Stimulated activated naive CD8-positive, alpha-beta T cell treated with anti-CD3 and anti-CD28 coated beads, Interleukin-15, amount 100 ng/mL, for 72 hours (primary cell): ENCODE measurements around the gene RALGAPB.
A peak's percentile ranks its signal among the peaks of the same experiment; 100 is the strongest.

ENCODE experiments used
- ATAC-seq: fragments of 150-1000 bp; cut with Tn5 transposase; 2 replicates; pipeline ENCODE4 v1.10.0; 2021; ENCODE audit warnings: mild to moderate bottlenecking, moderate library complexity
- DNase-seq, 2 donors: peaks; one replicate each; pipeline ENCODE4 v3.0.0; 2021 to 2022
- H3K27ac Mint-ChIP-seq, 2 donors: one replicate each; pipeline ENCODE4 v1.8.0; 2022; ENCODE audit warnings: mild to moderate bottlenecking in 2 of 2, mixed read lengths in 2 of 2, moderate library complexity in 2 of 2
- H3K27me3 Mint-ChIP-seq: one replicate; pipeline ENCODE4 v1.8.0; 2022; ENCODE audit warnings: mixed read lengths
- H3K4me1 Mint-ChIP-seq: one replicate; pipeline ENCODE4 v1.8.0; 2022; ENCODE audit warnings: mild to moderate bottlenecking, mixed read lengths
- H3K4me3 Mint-ChIP-seq, 2 donors: one replicate each; pipeline ENCODE4 v1.8.0; 2022; ENCODE audit warnings: mild to moderate bottlenecking in 2 of 2, mixed read lengths in 2 of 2, moderate library complexity in 1 of 2
- H3K9me3 Mint-ChIP-seq, 2 donors: one replicate each; pipeline ENCODE4 v1.8.0; 2022; ENCODE audit warnings: mixed read lengths in 2 of 2

Gene RALGAPB

DNA sequence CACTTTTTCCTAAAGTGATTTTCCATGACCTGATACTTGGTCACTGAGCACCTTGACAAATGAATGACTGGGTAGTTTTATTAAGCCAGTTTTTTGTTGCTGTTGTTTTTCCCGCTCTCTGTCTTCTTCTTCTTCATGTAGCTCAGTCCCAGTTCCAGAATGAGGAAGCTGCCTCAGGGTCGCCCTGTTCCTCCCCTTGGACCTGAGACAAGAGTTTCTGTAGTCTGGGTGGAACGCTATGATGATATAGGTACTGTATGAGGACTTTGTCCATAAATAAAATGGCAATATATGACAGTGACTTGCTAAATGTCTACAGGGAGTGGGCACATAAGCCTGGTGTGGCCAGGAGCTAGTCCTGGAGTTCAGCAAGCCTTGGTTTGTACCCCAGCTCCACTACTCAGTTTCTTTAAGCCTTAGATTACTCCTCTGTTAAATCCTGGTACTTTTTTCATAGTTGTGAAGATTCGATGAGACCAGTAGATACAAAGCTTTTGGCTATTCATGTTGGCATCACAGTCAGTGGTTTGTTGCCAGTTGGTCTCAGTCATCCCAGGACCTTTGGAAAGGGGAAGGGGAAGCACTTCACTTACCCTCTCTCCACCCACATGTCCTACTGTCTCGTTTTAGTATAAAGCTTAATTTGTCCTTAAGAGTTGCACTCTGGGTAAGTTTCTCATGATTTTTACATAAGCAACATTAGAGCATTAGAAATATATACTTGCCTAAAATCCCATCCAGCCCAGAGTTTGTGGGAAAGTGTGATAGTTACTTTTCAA is 97.3 kb downstream of the RALGAPB start:
- no peak for ATAC-seq
- DNase-seq, result no peak

GRCh38 chr20:38573413-38573812 is 100.8 kb downstream of the RALGAPB start:
- no peak for ATAC-seq
- Mint-ChIP-seq H3K4me3 (no peak overlapping the region), H3K27ac (peak overlapping the region; percentile 42 to 69), H3K4me1 (no peaks in the 10 kb centered on the region), H3K9me3 (no peaks in the 10 kb centered on the region), H3K27me3 (no peaks in the 10 kb centered on the region)
- DNase-seq, result no peak

More for the DNA sequence above, 97.3 kb downstream of the RALGAPB start:
- Mint-ChIP-seq H3K4me3 (no peak overlapping the region), H3K4me1 (no peaks in the 10 kb centered on the region), H3K27ac (no peak overlapping the region), H3K27me3 (no peaks in the 10 kb centered on the region), H3K9me3 (no peaks in the 10 kb centered on the region)

DNA sequence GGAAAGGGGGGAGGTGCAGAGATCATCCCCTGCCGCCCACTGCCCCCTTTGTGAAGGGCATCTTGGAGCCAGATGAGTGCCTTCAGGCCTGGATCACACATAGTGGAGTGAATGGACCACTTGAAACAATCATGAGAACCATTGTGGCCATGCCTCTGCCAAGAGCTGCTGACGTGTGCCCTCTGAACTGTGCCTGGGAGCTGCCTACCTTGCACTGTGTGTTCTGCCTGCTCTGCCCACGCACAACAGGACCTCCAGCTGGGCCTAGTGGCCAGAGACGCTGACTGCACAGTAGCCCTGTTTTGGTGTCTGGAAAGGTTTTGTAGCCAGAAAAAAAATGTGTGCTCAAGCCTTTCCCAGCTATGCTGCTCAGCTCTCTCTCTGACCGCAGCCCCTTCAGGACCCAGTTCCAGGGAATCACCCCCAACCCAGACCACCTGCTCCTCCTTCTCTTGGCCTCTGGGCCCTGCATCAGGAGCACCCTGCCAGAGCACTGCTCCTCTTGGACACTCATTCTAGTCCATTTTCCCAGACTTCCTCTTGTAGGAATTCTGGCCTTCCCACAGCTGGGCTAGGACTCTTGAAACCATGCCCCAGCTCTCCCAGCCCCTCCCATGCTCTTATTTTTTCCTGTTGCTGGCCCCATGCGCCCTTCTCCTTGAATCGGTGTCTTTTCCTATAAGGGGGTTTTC is 106.7 kb downstream of the RALGAPB start:
- peak; percentile 42 for ATAC-seq

DNA sequence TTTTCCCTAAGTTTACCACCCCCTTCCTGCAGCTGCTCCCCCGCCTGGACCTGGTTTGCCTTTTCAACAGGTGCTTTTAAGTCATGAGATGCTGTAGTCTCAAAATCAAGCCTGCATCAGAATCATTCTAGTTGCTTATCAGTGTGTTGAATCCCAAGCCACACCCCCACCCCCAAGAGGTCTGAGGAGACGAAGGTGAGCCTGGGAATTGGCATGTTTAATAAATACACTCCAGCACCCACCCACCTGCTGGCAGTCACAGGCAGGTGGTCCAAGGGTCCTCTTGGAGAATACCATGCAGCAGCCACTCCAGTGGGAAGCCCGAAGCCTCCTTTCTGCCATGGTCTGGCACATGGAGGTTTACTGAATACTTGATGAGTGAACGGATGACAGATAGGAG is 107.3 kb downstream of the RALGAPB start:
- Mint-ChIP-seq H3K4me3 (no peak overlapping the region), H3K9me3 (no peaks in the 10 kb centered on the region), H3K27me3 (no peaks in the 10 kb centered on the region), H3K27ac (no peak overlapping the region), H3K4me1 (no peaks in the 10 kb centered on the region)
- DNase-seq (no peak), ATAC-seq (no peak)

More for the DNA sequence above, 106.7 kb downstream of the RALGAPB start:
- Mint-ChIP-seq H3K27me3 (no peaks in the 10 kb centered on the region), H3K9me3 (no peaks in the 10 kb centered on the region), H3K27ac (no peak overlapping the region), H3K4me3 (no peak overlapping the region), H3K4me1 (no peaks in the 10 kb centered on the region)
- no peak for DNase-seq

- Mint-ChIP-seq H3K4me3 (no peak within 1 kb of the TSS), H3K4me1 (no peaks in the 10 kb centered on the region), H3K9me3 (no peaks in the 10 kb centered on the region), H3K27me3 (no peaks in the 10 kb centered on the region), H3K27ac (peak within 1 kb of the TSS in 1 of 2 donors; percentile 77)
- DNase-seq (no peak), ATAC-seq (no peak)
These were observed 108.4 kb downstream of the RALGAPB start, which contains the start of gene ADIG for GRCh38 chr20:38581013-38581412. ADIG (plus strand) TSS chr20:38581197; CDS start chr20:38581251, 54 bp downstream.

GRCh38 chr20:38581830-38582358 is 109.3 kb downstream of the RALGAPB start:
- Mint-ChIP-seq H3K4me1 (no peaks in the 10 kb centered on the region), H3K27me3 (no peaks in the 10 kb centered on the region), H3K4me3 (no peak overlapping the region), H3K27ac (no peak overlapping the region), H3K9me3 (no peaks in the 10 kb centered on the region)
- no peak for DNase-seq
- ATAC-seq, result no peak

- peak overlapping the region in 1 of 2 donors; percentile 27 for H3K27ac Mint-ChIP-seq
- H3K9me3 Mint-ChIP-seq, result no peaks in the 10 kb centered on the region
- no peaks in the 10 kb centered on the region for H3K4me1 Mint-ChIP-seq
- DNase-seq, result no peak
- no peaks in the 10 kb centered on the region for H3K27me3 Mint-ChIP-seq
- H3K4me3 Mint-ChIP-seq, result no peak overlapping the region
- no peak for ATAC-seq
These were observed 110.7 kb downstream of the RALGAPB start for GRCh38 chr20:38583306-38583705.

DNA sequence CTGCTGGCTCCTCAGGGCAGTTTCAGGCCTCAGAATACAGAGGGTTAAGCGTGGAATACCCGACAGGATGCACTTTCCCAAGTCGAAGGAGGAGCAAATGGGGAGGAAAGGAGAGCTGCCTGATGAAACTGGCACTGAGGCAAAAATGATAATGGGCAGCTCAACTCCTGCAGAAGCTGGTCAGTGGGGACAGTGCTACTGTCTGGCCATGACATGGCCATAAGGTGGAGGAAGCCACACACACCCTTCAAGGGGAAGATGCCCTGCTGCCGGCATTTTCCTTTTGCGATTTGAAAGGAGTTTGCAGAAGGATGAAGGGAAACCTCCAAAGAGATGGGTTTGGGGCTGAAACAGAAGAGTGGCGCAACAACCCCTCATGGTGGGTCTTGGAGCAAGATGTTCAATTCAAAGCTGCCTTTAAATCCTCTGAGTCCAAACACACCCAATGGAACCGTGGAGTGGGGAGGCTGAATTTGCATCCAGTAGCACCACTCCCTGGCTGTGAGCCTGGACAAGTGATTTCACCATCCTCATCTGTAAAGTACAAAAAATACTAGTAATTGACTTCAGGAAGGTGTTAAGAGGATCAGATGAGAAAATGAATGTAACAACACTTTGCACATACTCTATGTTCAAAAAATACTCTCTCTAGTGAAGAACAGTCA is 111.6 kb downstream of the RALGAPB start:
- ATAC-seq (no peak), DNase-seq (no peak)
- no peaks in the 10 kb centered on the region for H3K9me3 Mint-ChIP-seq
- H3K27ac Mint-ChIP-seq, result no peak overlapping the region
- no peaks in the 10 kb centered on the region for H3K4me1 Mint-ChIP-seq
- no peak overlapping the region for H3K4me3 Mint-ChIP-seq
- H3K27me3 Mint-ChIP-seq, result no peaks in the 10 kb centered on the region

DNA sequence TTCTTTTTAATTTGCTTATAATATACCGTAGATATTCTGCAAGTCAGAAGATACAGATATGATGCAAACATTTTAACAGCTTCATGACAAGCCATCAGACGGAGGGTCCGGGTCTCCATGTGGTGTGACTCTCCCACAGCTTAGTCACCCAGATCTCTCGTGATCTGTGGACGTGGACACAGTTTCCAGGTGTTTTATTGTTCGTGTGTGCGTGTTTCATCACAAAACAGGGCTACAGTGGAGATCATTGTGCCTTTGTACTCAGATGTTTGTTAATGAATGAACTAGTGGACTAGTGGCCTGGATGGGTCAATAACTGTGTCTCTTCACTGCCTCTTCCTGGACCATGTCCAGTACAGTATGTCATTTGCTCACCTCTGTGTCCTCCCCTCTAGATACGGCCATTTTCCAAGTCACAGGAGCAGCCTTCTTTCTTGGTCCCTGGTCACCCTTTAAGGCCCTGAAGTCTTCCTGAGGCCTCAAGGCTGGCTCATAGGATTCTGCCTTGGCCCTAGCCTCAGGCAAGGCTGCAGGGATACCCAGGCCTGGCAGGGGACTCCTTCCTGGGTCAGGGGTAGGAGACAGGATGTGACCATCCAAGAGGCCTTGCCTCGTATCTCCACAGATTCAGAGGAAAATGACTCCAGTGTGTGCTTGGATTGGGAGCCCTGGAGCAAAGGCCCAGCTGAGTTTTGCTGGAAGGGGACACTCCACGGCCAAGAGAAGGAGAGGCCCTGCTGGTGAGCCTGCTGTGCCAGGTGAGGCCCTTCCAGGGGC is 112.9 kb downstream of the RALGAPB start:
- no peak overlapping the region for H3K27ac Mint-ChIP-seq
- no peak overlapping the region for H3K4me3 Mint-ChIP-seq
- DNase-seq (no peak), ATAC-seq (no peak)
- no peaks in the 10 kb centered on the region for H3K27me3 Mint-ChIP-seq
- H3K9me3 Mint-ChIP-seq, result no peaks in the 10 kb centered on the region
- H3K4me1 Mint-ChIP-seq, result no peaks in the 10 kb centered on the region

DNA sequence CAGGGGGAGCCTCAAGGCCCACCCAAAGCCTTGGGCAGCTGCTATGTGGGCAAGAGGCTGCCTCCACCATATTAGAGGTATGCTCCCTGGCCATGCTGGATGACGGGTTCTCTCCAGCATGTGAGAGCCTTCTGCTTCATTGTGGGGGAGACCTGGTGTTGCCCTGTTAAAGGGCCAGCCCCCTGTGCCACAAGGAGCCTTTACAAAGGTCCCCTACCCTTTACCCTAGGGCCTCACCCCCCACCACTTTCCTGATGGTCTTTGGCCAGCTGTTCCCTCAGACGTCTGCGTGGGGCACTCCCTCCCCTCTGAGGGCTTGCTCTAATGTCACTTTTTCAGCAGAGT is 113.5 kb downstream of the RALGAPB start:
- Mint-ChIP-seq H3K9me3 (no peaks in the 10 kb centered on the region), H3K4me3 (no peak overlapping the region), H3K4me1 (no peaks in the 10 kb centered on the region), H3K27me3 (no peaks in the 10 kb centered on the region), H3K27ac (no peak overlapping the region)
- DNase-seq (no peak), ATAC-seq (no peak)

GRCh38 chr20:38588303-38588702 is 115.7 kb downstream of the RALGAPB start:
- no peak overlapping the region for H3K4me3 Mint-ChIP-seq
- H3K27ac Mint-ChIP-seq, result no peak overlapping the region
- DNase-seq (no peak), ATAC-seq (no peak)
- H3K4me1 Mint-ChIP-seq, result no peaks in the 10 kb centered on the region
- no peaks in the 10 kb centered on the region for H3K27me3 Mint-ChIP-seq
- no peaks in the 10 kb centered on the region for H3K9me3 Mint-ChIP-seq

GRCh38 chr20:38589351-38589750 is 116.7 kb downstream of the RALGAPB start:
- no peak for DNase-seq
- H3K4me1 Mint-ChIP-seq, result no peaks in the 10 kb centered on the region

DNA sequence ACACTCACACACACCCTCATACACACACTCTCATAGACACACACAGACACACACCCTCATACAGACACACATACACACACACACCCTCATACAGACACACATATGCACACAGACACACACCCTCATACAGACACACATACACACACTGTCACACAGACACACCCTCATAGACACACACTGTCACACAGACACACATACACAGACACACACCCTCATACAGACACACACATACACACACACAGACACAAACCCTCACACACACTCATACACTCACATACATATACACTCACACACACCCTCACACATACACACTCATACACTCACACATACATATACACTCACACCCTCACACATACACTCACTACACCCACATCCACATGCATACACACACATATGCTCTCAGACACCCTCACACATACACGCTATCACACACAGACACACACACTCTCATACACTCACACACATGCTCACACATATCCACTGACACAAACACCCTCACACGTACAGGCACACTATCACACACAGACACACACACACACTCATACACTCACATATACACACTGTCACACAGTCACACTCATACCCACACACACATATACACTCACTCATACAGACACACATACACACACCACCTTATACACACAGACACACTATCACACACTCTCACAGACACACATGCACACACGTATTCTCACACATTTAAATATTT is 117.5 kb downstream of the RALGAPB start:
- no peak for ATAC-seq
- no peaks in the 10 kb centered on the region for H3K4me1 Mint-ChIP-seq

More at GRCh38 chr20:38589351-38589750, 116.7 kb downstream of the RALGAPB start:
- H3K9me3 Mint-ChIP-seq, result no peaks in the 10 kb centered on the region
- no peak overlapping the region for H3K27ac Mint-ChIP-seq
- no peak for ATAC-seq
- no peaks in the 10 kb centered on the region for H3K27me3 Mint-ChIP-seq
- H3K4me3 Mint-ChIP-seq, result no peak overlapping the region

GRCh38 chr20:38590676-38591473 is 118.2 kb downstream of the RALGAPB start:
- Mint-ChIP-seq H3K27ac (no peak overlapping the region), H3K27me3 (no peaks in the 10 kb centered on the region), H3K9me3 (no peaks in the 10 kb centered on the region), H3K4me3 (no peak overlapping the region), H3K4me1 (no peaks in the 10 kb centered on the region)
- ATAC-seq (no peak), DNase-seq (no peak)

More for the DNA sequence above, 117.5 kb downstream of the RALGAPB start:
- Mint-ChIP-seq H3K9me3 (no peaks in the 10 kb centered on the region), H3K27me3 (no peaks in the 10 kb centered on the region), H3K27ac (no peak overlapping the region), H3K4me3 (no peak overlapping the region)
- DNase-seq, result no peak
